ENCODE results near the gene MAD1L1. TPM values are rescaled to one million over a fixed set of nuclear protein-coding genes. Genes with fewer than 3 reads are reported as not detected.

The MAD1L1 gene
- total RNA-seq, 1 donor from 2014 or later: 40.9 TPM

DNA sequence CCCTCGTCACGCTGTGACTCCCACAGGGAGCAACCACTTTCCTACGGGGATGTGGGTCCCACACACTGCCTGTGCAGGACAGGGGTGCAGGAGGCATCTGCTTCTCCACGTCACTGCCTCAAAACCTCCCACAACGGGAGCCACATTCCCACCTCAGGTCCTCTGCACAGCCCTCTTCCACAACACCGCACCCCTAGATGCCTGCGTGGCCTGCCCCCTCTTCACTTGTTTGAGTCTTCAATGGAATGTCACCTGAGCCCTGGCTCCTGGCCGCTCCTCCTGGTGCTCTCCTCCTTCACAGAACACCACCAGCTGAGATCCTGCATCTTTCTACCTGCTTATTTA, 73.6 kb downstream of the MAD1L1 start:
- DNase-seq (ENCODE audit: low read depth): no peak

GRCh38 chr7:2158331-2159175, 74.2 kb downstream of the MAD1L1 start:
- DNase-seq (ENCODE audit: low read depth): no peak

DNA sequence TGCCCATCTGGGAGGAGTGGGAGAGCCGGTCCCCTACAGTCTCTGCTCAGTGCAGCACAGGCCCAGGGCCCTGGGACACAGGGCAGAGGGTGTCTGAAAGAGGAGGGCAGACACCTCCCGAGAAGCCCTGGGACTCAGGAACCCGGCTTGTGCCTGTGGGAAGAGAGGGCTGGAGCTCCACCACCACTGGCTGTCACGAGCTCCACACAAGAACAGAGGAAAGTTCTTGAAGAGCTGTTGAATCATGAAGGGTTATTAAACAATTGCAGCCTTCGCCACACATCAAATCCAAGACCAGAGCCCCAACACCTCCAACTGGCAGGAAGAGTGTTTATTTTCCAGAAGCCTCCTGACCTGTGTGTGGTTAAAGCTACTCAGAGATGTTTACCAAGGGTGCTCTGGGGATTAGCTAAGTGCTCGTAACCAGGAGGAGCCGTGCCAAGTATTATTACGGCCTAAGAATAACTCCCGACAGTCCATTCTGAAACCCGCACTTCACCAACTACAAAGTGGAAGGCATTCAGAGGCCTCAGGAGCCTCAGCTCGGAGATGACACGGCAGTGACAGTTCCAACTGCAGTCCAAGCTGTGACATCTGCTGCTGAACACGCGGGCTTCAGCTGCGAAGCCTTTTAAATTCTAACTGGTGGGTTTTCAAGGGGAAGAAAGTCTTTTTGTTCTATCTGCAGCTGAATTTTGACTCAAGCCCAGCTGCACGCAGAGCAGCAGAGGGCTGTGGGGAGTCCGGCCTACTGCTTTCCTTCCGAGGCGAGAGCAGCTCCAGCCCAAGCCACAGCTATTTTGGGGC, 75.1 kb downstream of the MAD1L1 start:
- DNase-seq (ENCODE audit: low read depth): peak; percentile 99

GRCh38 chr7:2156756-2157472, 75.8 kb downstream of the MAD1L1 start:
- no peak for DNase-seq (ENCODE audit: low read depth)

GRCh38 chr7:2154831-2155230, 77.9 kb downstream of the MAD1L1 start:
- no peak for DNase-seq (ENCODE audit: low read depth)

DNA sequence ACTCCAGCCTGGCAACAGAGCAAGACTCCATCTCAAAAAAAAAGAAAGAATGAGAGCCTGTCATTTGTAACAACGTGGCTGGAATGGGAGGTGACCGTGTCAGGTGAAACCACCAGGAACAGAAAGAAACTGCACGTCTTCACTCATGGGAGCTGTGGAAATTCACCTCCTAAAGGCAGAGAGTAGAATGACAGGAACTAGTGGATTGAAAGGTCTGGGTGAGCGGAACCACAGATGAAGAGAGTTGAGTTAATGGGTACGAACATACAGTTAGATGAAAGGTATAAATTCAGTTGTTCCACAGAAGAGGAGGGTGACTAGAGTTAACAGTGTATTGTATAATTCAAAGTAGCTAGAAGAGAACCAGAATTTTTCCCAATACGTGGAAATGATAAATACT, 78.6 kb downstream of the MAD1L1 start:
- DNase-seq (ENCODE audit: low read depth): no peak

GRCh38 chr7:2152646-2153045, 80.1 kb downstream of the MAD1L1 start:
- DNase-seq (ENCODE audit: low read depth): no peak

DNA sequence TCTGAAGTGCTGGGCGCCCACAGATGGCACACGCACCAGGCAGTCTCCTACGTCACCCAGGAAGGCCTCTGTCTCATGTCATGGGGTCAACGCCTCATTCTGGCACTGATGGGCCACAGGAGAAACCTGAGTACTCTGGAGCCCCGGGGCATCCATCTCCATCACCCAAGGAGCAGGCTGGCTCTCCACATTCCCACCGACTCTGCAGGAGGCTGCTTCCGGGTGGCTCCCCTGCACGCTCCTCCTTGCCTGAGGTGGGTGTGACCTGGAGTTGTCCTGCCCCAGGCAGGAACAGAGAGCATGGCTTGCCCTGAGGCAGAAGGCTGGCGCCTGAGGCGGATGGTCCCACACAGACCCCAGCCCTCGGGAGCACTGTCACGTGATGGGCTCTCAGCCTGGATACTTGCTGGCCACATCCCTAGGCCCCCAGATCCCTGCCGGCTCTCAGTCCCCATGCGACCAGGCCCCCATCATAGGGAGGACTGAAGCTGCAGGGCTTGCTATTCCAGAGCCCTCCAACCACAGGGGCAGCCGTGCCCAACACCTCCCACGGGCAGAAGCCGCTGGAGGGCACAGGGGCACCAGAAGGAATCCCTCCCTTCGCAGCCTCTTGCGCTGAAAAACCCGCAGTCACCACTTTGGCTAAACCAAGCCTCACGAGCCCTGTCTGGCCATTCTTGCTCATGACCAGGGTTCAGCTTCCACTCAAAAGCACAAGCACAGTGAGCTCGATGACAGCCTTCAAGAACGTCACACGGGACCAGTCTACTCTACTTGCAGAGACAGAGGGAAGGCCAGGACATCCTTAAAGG, 80.7 kb downstream of the MAD1L1 start:
- no peak for DNase-seq (ENCODE audit: low read depth)

GRCh38 chr7:2151237-2151636, 81.5 kb downstream of the MAD1L1 start:
- peak; percentile 53 for DNase-seq (ENCODE audit: low read depth)

GRCh38 chr7:2150445-2150815, 82.3 kb downstream of the MAD1L1 start:
- DNase-seq (ENCODE audit: low read depth): peak; percentile 68

- no peak for DNase-seq (ENCODE audit: low read depth)
Measured at GRCh38 chr7:2149672-2150444, 82.9 kb downstream of the MAD1L1 start.

DNA sequence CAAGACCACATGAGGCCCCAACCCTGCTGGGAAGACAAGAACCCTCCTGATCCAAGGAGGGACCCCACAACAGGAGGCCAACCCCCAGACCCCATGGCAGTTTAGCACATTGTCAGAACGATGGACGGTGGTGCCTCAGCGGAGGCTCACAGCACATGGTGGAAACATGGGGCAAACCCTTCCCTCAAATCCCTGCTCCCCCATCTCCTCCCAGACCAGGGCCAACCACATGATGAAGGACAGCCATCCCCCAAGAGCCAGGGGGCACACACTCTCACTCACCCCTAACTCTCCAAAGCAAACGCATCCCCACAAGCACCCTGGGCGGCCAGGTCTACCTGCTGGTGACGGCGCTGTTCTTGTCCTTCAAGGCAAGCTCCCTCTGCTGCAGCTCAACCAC, 83.9 kb downstream of the MAD1L1 start:
- DNase-seq (ENCODE audit: low read depth): no peak

GRCh38 chr7:2148189-2148588, 84.6 kb downstream of the MAD1L1 start:
- DNase-seq (ENCODE audit: low read depth): no peak

GRCh38 chr7:2146676-2147472, 85.9 kb downstream of the MAD1L1 start:
- no peak for DNase-seq (ENCODE audit: low read depth)

DNA sequence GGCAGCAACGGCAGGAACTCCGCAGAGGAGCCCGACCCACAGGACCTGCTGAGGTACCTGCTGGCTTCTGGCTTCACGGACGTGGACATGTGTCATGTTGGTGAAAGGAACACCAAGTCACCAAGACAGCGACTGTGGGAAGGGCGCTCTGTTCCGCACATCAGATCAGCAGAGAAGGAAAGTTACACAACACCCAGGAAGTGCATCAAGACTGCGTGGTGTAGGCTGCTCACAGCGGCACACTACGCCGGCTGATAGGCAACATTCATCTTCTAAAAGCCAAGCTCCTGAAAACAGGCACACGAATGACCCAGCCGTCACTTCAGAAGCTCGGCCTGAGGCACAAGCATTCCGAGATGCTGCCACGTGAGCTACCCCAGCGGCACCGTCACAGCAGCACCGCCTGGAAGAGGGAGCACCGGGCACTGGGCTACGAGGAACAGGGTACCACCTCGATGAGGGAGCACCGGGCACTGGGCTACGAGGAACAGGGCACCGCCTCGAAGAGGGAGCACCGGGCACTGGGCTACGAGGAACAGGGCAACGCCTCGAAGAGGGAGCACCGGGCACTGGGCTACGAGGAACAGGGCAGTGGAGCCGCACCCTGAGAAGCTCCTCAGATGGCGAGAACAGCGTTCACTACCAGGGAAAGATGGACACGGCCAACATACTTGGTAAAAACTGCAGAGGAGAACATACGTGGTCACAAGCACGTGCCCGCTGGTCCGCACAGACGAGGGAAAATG, 86.7 kb downstream of the MAD1L1 start:
- no peak for DNase-seq (ENCODE audit: low read depth)

GRCh38 chr7:2144926-2145325, 87.8 kb downstream of the MAD1L1 start:
- DNase-seq (ENCODE audit: low read depth): no peak

- no peak for DNase-seq (ENCODE audit: low read depth)
Measured at GRCh38 chr7:2143981-2144595, 88.7 kb downstream of the MAD1L1 start.

GRCh38 chr7:2143450-2143849, 89.3 kb downstream of the MAD1L1 start:
- DNase-seq (ENCODE audit: low read depth): no peak
